NCI-H1092 (cell line): ENCODE data around the gene DYNLRB1.

Experiments used
- DNase-seq: peaks from one replicate; lab custom pipeline; 2025; lab: John Stamatoyannopoulos, UW

The DYNLRB1 gene

DNA sequence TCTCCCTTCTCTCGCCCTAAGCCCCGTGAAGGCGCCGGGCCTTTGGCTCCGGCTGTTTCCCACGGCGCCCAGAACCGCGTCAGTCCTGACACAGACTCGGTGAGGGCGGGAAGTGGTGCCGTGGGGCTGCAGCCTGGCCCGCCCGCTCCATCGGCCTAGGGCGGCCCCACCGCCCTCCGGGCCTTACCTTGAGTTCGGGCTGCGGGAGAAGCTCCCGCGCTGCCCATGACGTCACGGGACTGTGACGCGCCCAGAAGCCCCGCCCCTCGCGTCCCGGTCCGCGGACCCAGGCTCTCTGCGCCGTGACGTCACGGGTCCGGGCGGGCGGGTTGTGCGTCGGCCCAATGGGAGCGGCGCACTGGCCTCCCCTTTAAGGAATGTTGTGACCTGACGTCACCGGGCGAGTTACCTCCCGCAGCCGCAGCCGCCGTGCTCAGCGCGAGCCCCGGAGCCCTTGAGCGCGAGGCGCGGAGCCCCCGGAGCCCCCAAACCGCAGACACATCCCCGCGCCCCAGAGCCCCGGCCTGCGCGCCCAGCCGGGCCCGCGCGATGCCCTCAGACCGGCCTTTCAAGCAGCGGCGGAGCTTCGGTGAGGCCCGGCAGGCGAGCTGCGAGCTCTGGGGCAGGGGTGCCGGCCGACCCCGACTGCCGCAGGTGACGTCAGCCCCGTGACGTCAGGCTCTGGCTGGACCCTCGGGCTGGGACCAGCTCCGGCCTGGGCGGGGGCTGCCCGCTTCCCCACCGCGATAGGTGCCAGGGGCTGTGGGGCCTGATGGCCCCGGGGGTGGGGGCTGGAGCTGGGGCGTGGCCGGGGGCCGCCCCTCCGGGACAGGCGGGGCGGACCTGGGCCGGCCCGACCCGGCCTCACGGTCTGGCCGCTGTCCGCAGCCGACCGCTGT lies 42.3 kb downstream of the DYNLRB1 start, which contains the start of gene MAP1LC3A:
Gene MAP1LC3A (plus strand): TSS at position 399 of the 899 bp plus-strand sequence. CDS start 151 bp downstream, at position 550.
- DNase-seq = peak; percentile 83

- DNase-seq = no peak
Observed at GRCh38 chr20:34559311-34560140, 43.3 kb downstream of the DYNLRB1 start.

- no peak for DNase-seq
Observed at GRCh38 chr20:34560141-34560523, 43.9 kb downstream of the DYNLRB1 start.

GRCh38 chr20:34560614-34561013 lies 44.4 kb downstream of the DYNLRB1 start:
- no peak for DNase-seq

DNA sequence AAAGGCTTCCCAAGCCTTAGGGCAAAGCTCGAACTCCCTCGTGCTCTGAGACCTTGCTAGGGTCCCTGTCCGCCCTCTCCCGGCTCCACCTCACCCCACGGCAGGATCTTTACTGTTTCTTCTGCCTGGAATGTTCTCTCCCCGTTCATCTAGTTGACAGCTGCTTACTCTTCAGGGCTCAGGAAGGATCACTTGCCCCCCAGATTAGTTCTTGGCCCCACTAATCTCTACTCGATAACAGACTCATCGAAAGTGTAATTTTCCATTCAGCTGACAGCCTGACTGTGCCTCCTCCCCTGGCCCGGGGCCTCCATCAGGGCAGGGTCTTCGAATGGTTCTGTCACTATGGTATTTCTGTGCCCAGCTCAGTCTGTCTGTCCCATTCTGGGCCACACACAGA lies 45.4 kb downstream of the DYNLRB1 start:
- DNase-seq = no peak

DNA sequence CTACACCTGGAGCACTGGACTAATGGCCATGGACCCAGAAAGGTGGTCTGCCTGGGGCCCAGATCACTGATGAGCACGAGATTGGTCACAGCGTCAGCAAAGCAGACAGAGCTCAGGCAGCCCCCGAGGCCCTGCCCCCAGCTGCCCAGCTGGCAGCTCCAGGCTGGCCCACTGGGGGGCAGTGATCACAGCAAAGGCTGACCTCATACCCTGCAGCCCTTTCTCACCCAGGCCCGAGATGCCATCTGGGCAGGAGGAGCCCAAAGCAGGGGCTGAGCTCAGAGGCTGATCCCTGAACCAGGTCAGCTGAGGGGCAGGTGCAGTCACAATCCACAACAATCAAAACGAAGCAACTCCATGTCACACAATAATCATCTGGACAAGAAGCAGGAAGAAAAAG lies 46.4 kb downstream of the DYNLRB1 start:
- no peak for DNase-seq

DNA sequence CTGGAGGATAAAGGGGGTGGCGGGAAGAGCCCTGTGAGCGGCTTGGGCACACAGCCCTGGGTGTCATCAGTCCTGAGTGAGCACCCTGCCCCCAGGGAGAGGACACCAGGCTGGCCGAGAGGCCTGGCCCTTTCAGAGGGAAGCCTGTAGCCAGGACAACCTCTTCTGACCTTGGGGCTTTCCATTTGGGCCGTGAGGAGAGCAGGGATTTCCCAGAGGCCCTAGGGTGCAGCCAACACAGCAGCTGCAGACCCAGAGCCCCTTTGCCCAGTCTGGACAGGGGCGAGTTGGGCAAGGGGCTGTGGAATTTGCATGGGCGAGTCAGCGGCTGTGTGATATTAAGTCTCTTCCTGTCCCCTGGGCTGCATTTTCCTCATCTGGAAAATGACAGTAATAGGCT lies 48.6 kb downstream of the DYNLRB1 start:
- no peak for DNase-seq

GRCh38 chr20:34566978-34567891 lies 51.0 kb downstream of the DYNLRB1 start:
- no peak for DNase-seq

- no peak for DNase-seq
Observed at GRCh38 chr20:34567892-34568865, 52.0 kb downstream of the DYNLRB1 start.

DNA sequence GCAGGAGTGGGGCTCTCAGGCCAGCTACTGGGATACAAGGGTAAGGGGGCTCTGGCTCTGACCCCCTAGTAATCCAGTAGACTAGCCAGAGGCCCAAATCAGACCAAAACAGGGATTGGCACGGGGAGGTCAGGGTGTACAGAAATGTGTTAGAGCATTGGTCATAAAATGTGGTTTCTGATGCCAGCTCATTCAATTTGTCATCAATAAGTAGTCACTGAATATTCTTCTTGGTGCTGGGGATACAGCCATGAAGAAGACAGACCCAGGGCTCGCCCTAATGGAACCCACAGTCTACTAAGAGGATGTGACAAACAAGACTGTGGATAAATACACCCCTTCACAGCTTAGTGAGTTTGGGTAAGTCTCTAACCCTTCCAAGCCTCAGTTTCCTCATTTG lies 53.4 kb downstream of the DYNLRB1 start:
- DNase-seq = no peak

GRCh38 chr20:34570859-34571306 lies 54.7 kb downstream of the DYNLRB1 start:
- DNase-seq = no peak

GRCh38 chr20:34571753-34572152 lies 55.5 kb downstream of the DYNLRB1 start:
- DNase-seq = no peak

DNA sequence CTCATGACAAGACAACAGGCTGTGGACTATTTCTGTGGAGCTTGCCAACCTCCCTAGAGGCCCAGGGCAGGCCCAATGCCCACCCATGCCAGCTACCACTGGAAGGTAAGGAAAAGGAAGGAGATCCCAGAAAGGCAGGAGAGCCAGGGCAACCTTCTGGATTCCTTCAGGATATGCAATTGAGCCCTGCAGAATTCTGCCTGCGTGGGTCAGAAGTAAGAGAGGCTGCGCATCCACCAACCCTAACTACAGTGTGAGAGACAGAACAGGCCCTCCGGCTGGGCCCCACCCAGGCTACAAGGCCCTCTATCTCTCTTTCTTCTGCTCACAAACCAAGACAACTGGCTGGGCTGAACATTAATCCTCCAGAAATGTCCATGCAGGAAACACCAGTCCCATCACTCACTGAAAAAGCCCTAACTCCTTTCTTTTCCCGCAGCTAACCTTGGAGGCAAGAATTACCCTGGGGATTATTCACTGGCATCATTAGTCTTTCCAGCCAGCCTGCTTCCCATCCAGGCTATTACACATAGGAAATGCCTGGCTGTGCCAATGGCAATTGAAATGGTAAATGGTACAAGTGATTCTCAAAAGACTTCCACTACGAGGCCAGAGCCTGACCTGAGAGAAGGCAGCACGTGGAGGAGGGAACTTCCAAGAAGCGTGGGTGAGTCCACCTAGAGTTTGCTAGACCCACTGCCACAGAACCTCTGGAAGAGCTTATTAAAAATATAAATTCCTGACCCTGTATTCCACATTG lies 57.5 kb downstream of the DYNLRB1 start:
- DNase-seq = no peak

GRCh38 chr20:34574426-34574825 lies 58.2 kb downstream of the DYNLRB1 start:
- no peak for DNase-seq

DNA sequence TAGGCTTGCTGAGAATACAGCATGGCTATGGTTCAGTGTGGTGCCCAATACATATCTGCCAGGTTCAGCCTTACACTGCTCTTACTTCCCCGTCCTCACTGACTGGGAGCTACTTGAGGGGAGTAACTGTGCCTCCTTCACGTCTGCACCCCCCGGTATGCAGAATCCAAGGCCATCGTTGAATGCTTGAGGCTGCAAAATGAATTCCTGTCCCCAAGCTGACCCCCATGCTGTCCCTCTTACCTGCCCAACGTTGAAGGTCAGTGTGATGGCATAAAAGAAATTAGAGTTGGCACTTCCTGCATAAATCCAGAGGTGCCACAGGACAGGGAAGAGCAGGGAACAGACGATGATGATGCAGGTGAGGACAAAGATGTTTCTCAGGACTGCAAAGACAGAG lies 58.6 kb downstream of the DYNLRB1 start:
- DNase-seq = no peak

GRCh38 chr20:34575271-34575670 lies 59.0 kb downstream of the DYNLRB1 start:
- DNase-seq = no peak

DNA sequence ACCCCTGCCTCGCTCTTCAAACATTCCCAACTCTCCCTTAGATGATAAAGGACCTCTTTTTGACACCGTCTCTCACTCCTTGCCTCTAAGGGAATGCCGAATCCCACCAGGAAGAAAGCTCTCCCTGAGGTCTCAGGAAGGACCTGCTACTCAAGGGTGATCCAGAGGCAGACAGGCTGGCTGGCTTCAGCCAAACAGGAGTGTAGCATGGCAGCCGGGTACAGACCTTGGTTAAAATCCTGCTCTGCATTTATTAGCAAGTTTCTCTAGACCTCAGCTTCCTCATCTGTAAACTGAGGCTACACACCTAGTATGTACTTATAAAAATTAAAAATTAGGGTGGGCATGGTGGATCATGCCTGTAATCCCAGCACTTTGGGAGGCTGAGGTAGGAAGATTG lies 59.5 kb downstream of the DYNLRB1 start:
- DNase-seq = no peak

GRCh38 chr20:34577061-34577460 lies 60.8 kb downstream of the DYNLRB1 start:
- no peak for DNase-seq

DNA sequence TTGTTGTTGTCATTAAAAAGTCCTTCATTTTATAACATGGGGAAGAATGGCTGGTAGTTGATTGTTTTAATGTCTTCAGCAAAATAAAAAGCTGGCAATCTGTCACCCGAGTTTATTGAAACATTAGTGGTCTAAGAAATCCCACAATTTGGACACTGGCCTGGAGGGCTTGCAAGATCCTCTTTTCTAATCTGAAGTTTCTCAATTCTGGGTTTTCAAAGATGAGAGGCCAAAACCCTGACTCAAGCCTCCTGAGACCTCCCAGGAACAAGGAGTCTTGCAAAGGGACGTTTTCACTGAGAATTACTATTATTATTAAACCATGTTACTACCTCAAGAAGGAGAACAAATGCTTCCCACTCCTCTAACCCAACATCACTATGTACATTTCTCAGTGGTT lies 61.8 kb downstream of the DYNLRB1 start:
- DNase-seq = no peak

GRCh38 chr20:34578521-34578920 lies 62.3 kb downstream of the DYNLRB1 start:
- no peak for DNase-seq
